Hematopoietic multipotent progenitor cell (in vitro differentiated cells): ENCODE data around the gene FBF1. TPM values are rescaled to one million over a fixed set of nuclear protein-coding genes. Genes with fewer than 3 reads are reported as not detected.
"Not testable (repeated sequence)": the region's sequence is repeated elsewhere in the genome, so short reads cannot be mapped to it uniquely, and the experiment has no call there.

Source experiments
- DNase-seq, 3 donors: peaks; one replicate each; pipeline ENCODE4 v3.0.0-alpha.2; 2011 to 2015; ENCODE audit warnings: low read depth in 2 of 3, low spot score in 2 of 3
- total RNA-seq: library from RNA; depleted of rRNA; stranded (reverse); fragments of >200 nt; gene quantifications from one replicate; pipeline ENCODE4 v1.2.3, GENCODE V29; 2012

The FBF1 gene, protein sequence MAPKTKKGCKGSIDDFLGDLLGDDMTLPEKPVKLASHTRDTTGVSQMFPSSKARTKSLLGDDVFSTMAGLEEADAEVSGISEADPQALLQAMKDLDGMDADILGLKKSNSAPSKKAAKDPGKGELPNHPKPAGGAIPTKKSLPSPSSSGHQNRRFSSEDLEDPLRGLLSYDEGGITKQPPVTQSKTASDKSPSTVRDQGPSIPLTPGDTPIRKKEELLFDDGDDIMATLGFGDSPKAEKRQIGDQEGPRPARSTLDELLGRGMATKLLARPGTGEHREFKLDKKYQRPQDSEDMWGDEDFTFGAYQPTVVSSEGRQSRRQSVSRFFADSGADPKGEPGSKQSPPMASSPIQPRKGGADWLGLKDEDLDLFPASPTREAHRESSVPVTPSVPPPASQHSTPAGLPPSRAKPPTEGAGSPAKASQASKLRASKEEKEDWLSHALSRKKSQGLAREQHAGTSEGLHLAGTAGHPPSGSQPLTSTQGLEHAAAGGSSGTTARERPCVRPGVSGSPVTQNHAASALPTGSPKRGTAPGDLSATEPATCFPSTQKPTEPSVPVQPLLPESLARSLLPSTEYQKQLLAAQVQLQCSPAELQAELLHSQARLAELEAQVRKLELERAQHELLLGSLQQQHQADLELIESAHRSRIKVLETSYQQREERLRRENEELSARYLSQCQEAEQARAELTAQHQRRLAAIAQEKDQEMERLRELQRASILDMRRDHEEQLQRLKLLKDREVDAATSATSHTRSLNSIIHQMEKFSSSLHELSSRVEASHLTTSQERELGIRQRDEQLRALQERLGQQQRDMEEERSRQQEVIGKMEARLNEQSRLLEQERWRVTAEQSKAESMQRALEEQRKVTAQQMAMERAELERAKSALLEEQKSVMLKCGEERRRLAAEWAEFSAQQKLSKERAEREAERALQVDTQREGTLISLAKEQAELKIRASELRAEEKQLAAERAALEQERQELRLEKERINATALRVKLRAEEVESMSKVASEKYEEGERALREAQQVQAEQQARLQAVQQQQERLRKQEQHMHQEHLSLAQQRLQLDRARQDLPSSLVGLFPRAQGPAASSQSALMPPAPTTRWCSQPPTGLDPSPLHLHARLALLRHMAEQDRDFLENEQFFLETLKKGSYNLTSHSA
- total RNA-seq, result 25.9 TPM

DNA sequence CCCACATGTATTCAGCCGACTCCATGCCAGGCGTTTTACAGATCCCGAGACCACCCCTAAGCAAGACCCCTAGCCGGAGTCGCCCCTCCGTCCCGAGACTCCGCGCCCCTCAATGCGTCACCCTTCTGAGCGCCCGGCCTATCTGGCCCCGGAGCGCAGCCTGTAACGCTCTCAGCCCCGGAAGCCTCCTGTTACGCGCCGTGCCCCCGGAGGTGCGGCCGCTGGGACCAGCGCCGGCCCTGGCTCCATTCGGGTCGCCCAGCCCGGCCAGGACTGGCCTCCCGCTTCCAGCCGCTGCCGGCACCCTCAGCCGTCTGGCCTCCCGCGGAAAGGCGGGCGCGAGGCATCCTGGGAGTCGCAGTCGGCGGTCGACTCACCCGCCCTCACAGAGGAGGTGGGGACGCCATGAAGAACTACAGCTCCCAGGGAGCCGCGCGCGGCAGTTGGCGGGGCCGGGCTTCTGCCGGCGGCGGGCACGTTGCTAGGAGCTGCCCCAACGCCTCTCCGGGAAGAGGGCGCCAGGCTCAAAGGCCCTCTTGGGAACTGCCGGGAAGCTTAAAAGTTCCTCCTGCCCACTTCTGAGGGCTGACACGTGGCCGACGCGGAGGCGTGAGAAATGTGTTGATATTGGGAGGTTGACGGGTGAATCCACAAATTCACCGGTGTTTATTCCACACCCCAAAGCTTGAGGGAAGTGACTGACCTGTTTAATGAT lies at the start of gene FBF1:
Gene FBF1, minus strand, starts transcription at position 316 of the 715 bp plus-strand sequence. CDS start 2,893 bp downstream, outside the sequence.
- peak; percentile 65 to 88 (median 84) for DNase-seq

DNA sequence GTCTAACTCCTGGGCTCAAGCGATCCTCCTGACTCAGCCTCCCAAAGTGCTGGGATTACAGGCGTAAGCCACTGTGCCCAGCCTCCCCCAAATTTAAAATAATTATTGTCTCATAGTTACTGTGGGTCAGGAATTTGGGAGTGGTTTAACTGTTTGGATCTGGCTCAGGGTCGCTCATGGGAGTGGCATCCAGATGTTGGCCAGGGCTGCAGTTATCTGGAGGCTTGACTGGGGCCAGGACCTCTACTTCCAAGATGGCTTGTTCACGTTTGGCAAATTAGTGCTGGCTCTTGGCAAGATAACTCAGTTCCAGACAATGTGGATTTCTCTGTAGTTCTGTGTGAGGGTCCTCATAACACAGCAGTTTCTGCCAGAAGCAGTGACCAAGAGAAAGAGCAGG lies 46.2 kb upstream of the FBF1 start:
- DNase-seq, result no peak

DNA sequence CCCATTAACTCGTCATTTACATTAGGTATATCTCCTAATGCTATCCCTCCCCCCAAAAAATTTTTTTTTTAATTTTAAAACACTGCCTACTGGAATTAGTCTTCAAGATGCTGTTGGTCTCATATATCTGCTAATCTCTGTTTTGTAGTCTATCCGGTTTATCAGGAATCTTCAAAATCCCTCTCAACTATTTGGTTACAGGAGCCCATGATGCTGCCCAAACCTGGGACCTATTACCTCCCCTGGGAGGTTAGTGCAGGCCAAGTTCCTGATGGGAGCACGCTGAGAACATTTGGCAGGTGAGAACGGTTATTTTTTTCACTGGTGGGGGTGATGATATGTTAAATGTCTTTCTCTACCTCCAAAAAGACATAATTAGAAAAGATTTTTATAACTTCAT lies 45.1 kb upstream of the FBF1 start:
- no peak for DNase-seq

DNA sequence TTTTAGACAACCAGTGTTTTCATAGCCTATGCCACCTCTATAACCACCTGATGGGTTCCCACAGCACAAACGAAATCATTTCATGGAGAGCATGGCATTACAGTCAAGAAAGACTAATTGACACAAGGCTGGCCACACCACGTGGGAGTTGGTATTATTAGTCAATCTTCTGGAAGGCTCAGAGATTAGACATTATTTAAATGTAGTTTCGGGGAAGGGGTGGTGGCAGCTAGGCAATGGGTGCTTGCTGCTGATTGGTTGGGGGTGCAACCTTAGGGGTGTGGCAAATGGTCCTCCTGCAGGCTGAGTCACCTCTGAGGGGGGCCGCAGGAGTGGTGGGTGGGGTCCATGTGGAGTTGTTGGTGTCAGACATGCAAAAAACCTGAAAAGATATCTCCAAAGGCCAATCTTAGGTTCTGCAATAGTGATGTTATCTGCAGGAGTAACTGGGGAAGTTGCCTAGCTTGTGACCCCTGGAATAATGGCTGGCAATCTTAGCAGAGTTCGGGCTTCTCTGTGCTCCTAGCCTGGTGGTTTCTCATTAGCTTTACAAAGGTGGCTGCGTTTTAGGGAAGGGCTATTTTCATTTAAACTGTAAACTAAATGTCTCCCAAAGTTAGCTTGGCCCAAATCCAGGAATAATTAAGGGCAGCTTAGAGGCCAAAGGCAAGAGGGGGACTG lies 42.8 kb upstream of the FBF1 start:
- peak in 1 of 3 donors; percentile 8 for DNase-seq

DNA sequence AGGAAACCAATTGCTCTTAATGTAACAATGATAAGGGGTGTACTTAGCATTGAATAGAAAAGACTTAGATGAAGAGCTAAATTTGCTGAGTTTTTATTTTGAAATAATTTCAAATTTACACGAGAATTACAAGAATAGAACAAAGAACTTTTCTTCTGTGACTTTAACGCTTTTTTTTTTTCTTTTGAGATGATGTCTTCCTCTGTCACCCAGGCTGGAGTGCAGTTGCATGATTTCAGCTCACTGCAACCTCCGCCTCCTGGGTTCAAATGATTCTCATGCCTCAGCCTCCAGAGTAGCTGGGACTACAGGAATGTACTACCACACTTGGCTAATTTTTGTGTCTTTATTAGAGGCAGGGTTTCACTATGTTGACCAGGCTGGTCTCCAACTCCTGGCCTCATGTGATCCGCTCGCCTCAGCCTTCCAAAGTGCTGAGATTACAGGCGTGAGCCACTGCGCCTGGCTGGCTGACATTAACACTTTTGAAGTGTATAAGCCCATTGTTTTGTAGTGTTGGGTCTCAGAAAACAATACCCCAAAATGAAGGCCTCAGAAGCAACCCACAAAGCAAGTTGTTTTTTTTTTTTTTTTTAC lies 40.3 kb upstream of the FBF1 start:
- no peak for DNase-seq

DNA sequence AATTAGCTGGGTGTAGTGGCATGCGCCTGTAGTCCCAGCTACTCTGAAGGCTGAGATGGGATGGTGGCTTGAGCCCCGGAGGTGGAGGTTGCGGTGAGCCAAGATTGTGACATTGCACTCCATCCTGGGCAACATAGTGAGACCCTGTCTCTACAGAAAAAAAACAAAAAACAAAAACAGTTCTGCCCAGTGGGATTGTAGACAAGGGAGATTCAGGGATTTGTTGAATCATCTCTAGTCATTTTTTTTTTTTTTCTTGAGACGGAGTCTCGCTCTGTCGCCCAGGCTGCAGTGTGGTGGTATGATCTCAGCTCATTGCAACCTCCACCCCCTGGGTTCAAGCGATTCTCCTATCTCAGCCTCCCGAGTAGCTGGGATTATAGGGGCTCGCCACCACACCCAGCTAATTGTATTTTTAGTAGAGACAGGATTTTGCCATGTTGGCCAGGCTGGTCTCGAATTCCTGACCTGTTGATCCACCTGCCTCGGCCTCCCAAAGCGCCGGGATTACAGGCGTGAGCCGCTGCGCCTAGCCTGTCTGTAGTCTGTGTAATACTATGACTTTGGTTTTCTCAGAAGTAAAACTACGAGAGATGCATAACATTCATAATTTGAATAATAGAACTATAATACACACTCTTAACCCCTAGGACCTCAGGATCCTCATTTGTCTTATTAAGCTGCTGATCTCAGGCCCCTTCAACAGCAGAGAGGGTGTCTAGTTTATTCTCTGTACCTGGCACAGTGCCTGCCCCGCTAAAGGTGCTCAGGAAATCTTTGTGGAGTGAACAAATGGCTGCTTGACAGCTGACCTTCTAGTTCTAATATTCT lies 39.6 kb upstream of the FBF1 start:
- DNase-seq, result no peak

DNA sequence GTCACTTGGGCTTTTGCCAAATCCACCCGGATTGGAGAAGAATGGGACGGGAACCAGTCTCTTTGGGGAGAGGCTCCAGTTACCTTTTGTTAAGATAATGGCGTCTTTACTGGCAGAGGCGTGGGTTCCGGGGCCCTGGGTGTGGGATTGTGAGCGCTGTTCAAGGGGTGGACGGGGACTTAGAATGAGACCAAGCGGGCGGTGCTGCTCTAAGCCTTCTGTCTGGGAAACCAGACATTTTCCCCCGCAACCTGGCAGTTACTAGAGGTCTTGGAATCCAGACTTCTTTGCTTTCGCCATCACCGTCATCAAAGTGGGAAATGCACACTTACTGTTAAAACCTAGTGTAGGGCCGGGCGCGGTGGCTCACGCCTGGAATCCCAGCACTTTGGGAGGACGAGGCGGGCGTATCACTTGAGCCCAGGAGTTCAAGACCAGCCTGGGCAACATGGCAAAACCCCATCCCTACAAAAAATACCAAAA lies 38.9 kb upstream of the FBF1 start:
- no peak for DNase-seq

DNA sequence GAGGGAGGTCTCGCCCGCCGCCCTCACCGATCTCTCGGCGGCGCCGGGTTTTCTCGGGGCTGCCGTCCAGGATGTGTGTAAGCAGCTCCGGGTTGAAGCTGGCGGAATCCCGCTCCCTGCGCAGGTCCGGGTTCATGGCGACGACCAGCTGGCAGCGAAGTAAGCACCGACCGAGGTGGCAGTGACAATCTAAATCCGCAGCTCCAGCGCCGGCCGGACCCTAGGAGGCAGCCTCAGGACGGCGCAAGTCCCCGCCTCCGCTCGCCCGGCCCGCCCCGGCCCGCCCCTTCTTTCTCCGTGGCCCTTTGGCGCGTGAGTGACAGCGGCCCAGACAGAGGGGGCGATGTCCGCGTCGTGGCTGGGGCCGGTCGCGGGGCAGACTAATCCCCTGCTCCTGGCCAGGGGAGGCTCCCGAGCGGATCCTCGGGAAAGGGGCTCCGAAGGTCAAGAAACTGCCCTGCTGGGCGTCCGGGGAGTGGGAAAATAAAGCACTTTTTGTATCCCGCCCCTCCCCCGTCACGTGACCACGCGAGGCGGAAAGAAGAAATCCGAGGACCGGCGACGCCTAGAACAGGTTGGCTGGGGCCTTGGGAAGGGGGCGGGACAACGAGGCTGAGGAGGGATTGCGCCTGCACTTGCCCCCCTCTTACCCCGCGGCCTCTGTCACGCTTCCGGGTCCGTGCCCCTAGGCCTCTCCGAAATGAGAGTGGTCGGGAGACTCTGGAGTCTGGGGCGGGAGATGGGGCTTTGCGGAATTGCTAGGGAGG lies 38.3 kb upstream of the FBF1 start, which contains the start of the genes ACOX1 and TEN1:
Gene ACOX1, minus strand, starts transcription at position 229 of the 767 bp plus-strand sequence. Its CDS starts 93 bp downstream, at position 136.
Gene TEN1, plus strand, starts transcription at position 303 of the 767 bp plus-strand sequence. CDS start 6,953 bp downstream, outside the sequence.
- DNase-seq, result peak; percentile 84 to 99 (median 98)

DNA sequence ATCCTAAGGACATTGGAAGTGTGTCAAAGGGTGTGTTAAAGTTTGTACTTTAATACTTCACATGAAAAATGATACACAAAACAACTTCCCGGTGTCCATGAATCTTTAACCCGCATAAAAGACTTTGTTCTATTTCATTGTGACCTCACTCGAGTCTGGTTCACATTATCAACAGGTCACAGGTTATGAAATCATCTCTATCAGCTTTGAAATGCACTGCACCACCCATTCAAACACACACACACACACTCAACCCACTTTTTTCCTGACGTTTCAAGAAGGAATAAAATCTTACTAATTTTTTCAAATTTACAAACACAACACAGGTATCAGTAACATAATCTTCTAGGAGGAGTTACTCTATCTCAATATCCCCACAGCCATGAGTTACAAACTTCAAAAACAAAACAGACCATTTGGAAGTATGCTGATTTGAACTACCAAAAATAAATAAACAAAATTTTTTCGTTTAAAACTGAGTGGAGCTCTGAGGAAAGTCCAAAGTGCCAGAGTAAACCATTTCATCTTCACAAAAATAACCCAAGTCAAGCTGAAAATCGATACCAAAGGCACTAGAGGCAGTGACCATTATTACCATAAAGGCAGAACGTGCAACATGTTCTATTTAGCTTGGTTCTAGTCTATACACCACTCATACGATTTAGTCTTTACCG lies 35.5 kb upstream of the FBF1 start:
- DNase-seq, result no peak

DNA sequence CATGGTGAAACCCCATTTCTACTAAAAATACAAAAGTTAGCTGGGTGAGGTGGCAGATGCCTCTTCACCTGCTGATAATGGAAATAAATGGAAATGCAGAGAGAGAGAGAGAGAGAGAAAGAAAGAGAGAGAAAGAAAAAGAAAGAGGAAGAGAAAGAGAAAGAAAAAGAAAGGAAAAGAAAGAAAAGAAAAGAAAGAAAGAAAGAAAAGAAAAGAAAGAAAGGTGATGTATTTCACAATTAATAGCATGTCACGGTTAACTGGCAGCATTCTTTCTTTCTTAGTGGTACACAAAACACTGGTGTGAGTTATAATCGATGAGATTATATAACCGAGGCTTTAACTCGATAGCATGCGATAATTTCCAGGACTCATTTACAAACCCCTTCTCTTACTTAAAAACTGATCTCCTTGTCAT lies 34.9 kb upstream of the FBF1 start:
- no peak for DNase-seq

DNA sequence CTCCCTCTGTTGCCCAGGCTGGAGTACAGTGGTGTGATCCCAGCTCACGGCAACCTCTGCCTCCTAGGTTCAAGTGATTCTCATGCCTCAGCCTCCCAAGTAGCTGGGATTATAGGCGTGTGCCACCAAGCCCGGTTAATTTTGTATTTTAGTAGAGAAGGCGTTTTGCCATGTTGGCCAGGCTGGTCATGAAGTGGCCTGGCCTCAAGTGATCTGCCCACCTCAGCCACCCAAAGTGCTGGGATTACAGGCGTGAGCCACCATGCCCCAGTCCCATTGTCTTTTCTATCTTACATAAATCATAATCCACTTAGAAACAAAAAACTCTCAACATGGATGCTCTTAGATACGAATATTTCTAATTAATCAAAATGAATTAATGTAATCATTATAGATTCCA lies 34.3 kb upstream of the FBF1 start:
- not testable (repeated sequence) for DNase-seq

DNA sequence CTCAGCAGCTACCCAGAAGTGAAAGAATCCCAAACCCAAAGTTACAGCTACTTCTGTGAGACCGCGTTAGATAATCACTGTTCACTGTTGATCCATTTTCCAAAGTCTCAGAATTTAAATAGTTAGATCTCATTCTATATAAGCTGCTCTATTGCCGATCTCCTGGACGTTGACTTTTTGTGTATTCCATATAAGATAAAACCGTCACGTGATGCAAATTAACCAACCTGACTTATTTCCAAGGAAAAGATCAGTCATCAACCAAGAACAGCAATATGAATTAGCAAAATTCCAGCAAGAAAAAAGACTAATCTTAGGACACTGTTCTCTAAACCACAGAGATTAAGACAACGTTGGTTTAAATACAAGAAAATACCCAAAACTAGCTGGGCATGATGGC lies 29.8 kb upstream of the FBF1 start:
- DNase-seq, result no peak

DNA sequence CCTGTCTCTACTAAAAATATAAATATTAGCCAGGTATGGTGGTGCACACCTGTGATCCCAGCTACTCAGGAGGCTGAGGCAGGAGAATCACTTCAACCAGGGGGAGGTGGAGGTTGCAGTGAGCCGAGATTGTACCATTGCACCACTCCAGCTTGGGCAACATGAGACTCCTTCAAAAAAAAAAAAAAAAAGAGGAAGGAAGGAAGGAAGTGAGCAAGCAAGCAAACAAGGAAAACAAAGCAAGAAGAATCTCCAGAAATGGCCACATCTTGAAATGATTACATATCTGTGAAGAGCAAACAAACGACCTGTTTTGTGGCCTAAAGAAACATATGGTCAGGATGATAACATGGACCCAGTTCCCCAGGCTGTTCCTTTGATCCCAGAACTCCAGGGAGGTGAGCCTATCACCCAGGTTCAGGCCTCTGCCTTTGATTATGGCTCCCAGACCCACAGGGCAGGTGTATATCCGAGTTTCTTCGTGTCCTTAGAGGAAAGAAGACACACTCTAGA lies 29.2 kb upstream of the FBF1 start:
- DNase-seq, result no peak

DNA sequence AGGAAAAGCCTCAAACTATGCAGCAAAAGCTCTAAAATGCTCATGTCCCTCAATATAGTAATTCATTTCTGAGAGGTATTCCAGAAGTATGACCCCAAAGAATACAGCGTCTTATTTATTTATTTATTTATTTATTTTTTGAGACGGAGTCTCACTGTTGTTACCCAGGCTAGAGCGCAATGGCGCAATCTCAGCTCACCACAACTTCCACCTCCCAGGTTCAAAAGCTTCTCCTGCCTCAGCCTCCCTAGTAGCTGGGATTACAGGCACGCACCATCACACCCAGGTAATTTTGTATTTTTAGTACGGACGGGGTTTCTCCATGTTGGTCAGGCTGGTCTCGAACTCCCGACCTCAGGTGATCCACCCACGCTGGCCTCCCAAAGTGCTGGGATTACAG lies 28.2 kb upstream of the FBF1 start:
- not testable (repeated sequence) for DNase-seq

DNA sequence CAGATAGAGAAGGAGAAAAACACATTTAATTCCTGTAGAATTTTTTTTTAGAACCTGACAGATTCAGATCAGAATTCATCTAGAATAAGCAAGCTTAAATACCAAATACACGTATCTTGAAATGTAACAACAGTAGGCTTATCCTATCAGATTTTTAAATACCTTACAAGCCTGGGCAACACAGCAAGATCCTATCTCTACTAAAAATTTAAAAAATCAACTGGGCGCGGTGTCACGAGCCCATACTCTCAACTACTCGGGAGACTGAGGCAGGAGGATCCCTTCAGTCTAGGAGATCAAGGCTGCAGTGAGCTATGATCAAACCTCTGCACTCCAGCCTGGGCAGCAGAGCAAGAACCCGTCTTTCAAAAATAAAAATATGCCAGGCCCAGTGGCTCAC lies 24.6 kb upstream of the FBF1 start:
- DNase-seq, result no peak

DNA sequence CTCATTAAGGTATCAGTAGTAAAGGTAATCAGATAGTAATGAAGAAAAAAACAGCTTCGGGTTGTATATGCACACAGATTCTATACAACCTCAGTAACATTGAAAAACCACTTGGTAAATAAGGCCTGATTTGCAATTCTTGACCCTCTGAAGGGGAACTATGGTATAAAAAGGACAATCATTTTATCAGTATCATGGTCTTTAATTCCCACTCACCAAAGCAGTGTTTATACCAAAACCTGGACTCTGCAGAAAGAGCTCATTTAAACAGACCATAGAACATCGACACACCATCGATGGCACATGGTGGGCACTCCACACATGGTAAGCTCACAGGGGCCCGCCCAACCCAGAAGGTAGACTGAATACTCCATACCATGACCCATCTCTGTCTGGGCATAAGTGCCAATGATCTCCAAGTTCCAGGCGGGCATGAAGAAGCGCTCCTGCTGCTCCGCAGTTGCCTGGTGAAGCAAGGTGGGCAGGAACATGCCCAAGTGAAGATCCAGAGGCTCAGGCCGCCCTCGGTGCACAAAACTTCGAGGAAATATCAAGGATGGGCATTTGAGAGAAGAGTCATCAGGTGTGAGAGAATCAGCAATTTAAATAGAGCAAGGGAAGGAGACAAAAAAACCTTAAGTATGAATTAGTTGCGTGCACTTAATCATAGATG lies 19.1 kb upstream of the FBF1 start:
- no peak for DNase-seq
